Peyer's patch (tissue), 4 donors: ENCODE data around the gene ARPP21. TPM values are rescaled to one million over a fixed set of nuclear protein-coding genes. Genes with fewer than 3 reads are reported as not detected.

Source experiments
- DNase-seq, 3 donors: peaks; one replicate each; pipeline ENCODE4 v3.0.0-alpha.2; 2017 to 2019
- H3K27ac ChIP-seq, 4 donors: fragments of 200-600 bp; sonication (generic); one replicate each; pipeline ENCODE4 v1.5.1; 2016 to 2019
- H3K27me3 ChIP-seq, 2 donors: fragments of 200-600 bp; sonication (generic); one replicate each; pipeline ENCODE4 v1.5.1; 2019
- H3K36me3 ChIP-seq, 3 donors: fragments of 200-600 bp; sonication (generic); one replicate each; pipeline ENCODE4 v1.5.1; 2016 to 2019
- H3K4me1 ChIP-seq, 4 donors: fragments of 200-600 bp; sonication (generic); one replicate each; pipeline ENCODE4 v1.5.1; 2016 to 2019
- H3K4me3 ChIP-seq, 4 donors: fragments of 200-600 bp; sonication (generic); 1 replicate in 3 of 4; 2 replicates in 1 of 4; pipeline ENCODE4 v1.5.1; 2016 to 2019; ENCODE audit warnings: mild to moderate bottlenecking in 1 of 4
- H3K9me3 ChIP-seq, 4 donors: fragments of 200-600 bp; sonication (generic); one replicate each; pipeline ENCODE4 v1.5.1; 2016 to 2019; ENCODE audit warnings: mild to moderate bottlenecking in 1 of 4
- POLR2A ChIP-seq, 2 donors: fragments of 450-650 bp; IDR thresholded peaks; one replicate each; pipeline ENCODE4 v1.5.1; 2017; ENCODE audit warnings: antibody characterized with exemption in 2 of 2, mild to moderate bottlenecking in 2 of 2, moderate library complexity in 2 of 2
- total RNA-seq, 4 donors: library from RNA; depleted of rRNA; stranded (reverse); fragments of >200 nt; gene quantifications; one replicate each; pipeline ENCODE4 v1.1.0, GENCODE V29; 2016
- TF ChIP-seq, protein P1 (sequence below), 6 experiments: fragments of 450-650 bp in 4 of 6; fragments of 200-600 bp in 2 of 6; sonication (generic) in 1 of 6; IDR thresholded peaks; one replicate each; pipeline ENCODE4 v1.5.1; 2017 to 2019; ENCODE audit warnings: antibody characterized with exemption in 6 of 6, mild to moderate bottlenecking in 3 of 6, moderate library complexity in 1 of 6

Gene ARPP21
- total RNA-seq, 4 donors from 2014 or later: 0.27 TPM; not detected in 3

DNA sequence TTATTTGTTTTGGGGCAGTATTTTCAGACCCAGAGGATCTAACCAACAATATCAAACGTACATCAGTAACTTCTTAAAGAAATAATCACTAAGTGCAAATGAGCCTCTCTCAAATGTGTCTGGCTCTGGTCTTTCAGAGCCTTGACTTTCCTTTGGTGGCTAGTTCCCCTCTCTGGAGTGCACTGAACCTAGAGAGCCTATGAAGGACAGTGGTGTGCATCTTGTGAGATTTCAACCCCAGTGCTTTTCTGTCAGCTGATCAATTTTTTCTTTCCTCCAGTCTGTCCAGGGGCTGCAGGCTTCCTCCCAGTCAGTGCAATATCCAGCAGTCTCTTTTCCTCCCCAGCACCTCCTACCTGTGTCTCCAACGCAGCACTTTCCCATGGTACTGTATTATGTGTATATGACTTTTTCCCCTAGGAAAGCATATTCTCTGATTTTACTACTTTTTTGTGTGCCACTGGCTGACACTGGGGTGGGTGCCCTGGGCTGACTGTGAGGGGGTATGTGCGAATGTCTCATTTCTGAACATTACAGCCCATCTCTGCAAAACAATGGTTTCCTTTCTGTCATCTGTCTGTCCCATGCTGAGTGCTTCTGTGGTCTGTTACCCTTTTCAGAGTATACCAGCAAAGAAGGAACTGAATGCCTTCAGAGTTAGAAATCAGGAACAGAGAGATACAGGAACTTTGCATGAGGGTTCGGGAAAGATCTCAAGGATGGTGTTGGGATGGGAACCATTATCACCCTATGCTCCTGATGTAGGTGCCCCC is 98.8 kb downstream of the ARPP21 start:
- H3K27me3 ChIP-seq: no peaks in the 10 kb centered on the region
- H3K4me3 ChIP-seq: no peak overlapping the region
- no peaks in the 10 kb centered on the region for H3K36me3 ChIP-seq
- no peak overlapping the region for H3K27ac ChIP-seq
- TF ChIP-seq POLR2A (IDR thresholded peaks at IDR 0.05): no peak
- TF ChIP-seq, protein P1, sequence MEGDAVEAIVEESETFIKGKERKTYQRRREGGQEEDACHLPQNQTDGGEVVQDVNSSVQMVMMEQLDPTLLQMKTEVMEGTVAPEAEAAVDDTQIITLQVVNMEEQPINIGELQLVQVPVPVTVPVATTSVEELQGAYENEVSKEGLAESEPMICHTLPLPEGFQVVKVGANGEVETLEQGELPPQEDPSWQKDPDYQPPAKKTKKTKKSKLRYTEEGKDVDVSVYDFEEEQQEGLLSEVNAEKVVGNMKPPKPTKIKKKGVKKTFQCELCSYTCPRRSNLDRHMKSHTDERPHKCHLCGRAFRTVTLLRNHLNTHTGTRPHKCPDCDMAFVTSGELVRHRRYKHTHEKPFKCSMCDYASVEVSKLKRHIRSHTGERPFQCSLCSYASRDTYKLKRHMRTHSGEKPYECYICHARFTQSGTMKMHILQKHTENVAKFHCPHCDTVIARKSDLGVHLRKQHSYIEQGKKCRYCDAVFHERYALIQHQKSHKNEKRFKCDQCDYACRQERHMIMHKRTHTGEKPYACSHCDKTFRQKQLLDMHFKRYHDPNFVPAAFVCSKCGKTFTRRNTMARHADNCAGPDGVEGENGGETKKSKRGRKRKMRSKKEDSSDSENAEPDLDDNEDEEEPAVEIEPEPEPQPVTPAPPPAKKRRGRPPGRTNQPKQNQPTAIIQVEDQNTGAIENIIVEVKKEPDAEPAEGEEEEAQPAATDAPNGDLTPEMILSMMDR (IDR thresholded peaks at IDR 0.05): no peak
- no peak for DNase-seq
- no peaks in the 10 kb centered on the region for H3K4me1 ChIP-seq
- no peaks in the 10 kb centered on the region for H3K9me3 ChIP-seq

DNA sequence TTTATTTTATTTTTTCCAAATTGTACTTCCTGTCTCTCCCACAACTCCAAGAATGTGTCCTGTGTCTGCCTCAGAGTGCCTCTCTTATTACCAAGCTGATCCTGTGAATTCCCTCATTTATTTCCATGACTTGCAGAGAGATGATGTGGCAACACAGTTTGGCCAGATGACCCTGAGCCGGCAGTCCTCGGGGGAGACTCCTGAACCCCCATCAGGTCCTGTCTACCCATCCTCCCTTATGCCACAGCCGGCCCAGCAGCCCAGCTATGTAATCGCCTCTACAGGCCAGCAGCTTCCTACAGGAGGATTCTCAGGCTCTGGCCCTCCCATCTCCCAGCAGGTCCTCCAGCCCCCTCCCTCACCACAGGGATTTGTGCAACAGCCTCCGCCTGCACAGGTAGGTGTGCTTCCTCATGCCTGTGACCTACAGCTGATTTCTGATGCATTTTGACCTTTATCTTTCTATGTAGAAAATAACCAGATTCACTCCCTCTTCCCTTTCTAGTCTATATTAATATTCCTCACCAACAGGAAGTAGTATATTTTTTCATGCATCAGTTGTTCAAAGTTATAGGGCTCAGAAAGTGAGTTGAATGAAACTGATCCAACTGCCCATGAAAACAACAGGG is 100.0 kb downstream of the ARPP21 start:
- Histone ChIP-seq H3K4me1 (no peaks in the 10 kb centered on the region), H3K4me3 (no peak overlapping the region), H3K27me3 (no peaks in the 10 kb centered on the region), H3K9me3 (no peaks in the 10 kb centered on the region), H3K27ac (no peak overlapping the region), H3K36me3 (no peaks in the 10 kb centered on the region)
- TF ChIP-seq POLR2A (IDR thresholded peaks at IDR 0.05): no peak
- TF ChIP-seq, protein P1 (IDR thresholded peaks at IDR 0.05): no peak
- DNase-seq: no peak

DNA sequence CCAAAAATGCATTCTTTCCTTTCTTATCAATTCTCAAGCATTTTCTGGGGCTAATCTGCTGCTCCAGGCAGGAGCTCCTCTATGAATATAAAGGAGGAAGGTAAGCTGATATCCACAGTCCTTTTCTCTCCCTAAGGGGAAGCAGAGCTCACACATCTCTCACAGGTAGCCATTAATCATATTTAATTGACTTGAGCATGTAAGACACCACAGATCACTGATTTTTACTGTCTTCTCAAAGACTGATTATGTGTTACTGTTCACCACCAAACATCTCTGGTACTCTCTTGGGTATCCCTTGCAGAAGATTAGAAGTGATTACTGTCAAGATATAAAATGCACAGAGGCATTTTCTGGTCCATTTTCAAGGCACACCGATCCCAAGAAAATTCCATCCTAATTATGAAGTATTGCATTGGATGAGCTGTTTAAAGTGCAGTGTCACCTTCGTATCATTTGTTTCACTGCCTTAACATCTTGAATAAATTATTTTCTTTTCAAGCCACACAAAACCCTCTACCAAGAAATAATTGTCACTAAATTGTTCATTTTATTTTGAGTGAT is 100.7 kb downstream of the ARPP21 start:
- no peak overlapping the region for H3K27ac ChIP-seq
- no peaks in the 10 kb centered on the region for H3K4me1 ChIP-seq
- H3K9me3 ChIP-seq: no peaks in the 10 kb centered on the region
- TF ChIP-seq POLR2A (IDR thresholded peaks at IDR 0.05): no peak
- TF ChIP-seq, protein P1 (IDR thresholded peaks at IDR 0.05): no peak
- H3K36me3 ChIP-seq: no peaks in the 10 kb centered on the region
- DNase-seq: no peak
- no peaks in the 10 kb centered on the region for H3K27me3 ChIP-seq
- H3K4me3 ChIP-seq: no peak overlapping the region

DNA sequence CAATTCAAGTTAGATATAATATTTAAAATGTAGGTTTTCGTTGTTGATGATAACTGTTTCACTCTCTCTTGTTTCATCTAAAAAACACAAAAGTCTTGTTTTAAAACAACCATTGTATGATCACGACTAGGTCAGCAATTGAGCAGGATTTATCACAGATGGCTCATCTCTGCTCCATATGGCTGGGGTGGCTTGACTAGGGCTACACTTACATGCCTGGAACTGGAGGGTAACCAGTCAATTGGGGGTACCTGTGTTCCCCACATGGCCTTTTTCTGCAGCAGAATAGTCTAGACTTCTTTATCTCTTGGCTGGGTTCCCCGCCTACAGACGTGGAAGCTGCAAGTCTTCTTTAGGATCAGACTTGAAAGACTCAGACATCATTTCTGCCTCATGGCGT is 103.9 kb downstream of the ARPP21 start:
- DNase-seq: no peak
- TF ChIP-seq, protein P1 (IDR thresholded peaks at IDR 0.05): no peak
- no peak for TF ChIP-seq POLR2A (IDR thresholded peaks at IDR 0.05)

DNA sequence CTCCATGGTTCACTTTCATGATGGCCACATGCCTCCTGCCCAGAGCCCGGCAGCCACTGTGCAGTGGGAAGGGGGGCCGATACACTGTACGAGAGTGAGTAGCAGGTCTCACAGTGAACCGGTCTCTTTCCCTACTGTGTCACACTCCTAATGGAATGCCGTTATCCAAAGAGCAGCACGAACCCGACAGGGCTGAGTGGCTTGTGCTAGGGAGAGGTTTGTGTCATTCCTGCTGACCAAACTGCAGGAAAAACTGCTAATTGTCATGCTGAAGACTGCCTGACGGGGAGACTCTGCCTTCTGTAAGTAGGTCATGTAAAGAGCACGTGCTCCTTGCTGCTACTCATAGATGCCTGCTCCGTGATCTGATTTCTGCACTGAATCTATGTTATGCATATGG is 105.1 kb downstream of the ARPP21 start:
- Histone ChIP-seq H3K9me3 (no peaks in the 10 kb centered on the region), H3K4me3 (no peak overlapping the region), H3K27me3 (no peaks in the 10 kb centered on the region), H3K4me1 (no peaks in the 10 kb centered on the region), H3K27ac (no peak overlapping the region), H3K36me3 (no peaks in the 10 kb centered on the region)
- no peak for TF ChIP-seq POLR2A (IDR thresholded peaks at IDR 0.05)
- TF ChIP-seq, protein P1 (IDR thresholded peaks at IDR 0.05): no peak
- no peak for DNase-seq

More for the DNA sequence above, 103.9 kb downstream of the ARPP21 start:
- H3K9me3 ChIP-seq: no peaks in the 10 kb centered on the region
- no peak overlapping the region for H3K4me3 ChIP-seq
- no peaks in the 10 kb centered on the region for H3K27me3 ChIP-seq
- H3K4me1 ChIP-seq: no peaks in the 10 kb centered on the region
- no peaks in the 10 kb centered on the region for H3K36me3 ChIP-seq
- no peak overlapping the region for H3K27ac ChIP-seq
